SK-N-SH (cell line): Measurements from ENCODE around the gene NOX3. TPM values are rescaled to one million over a fixed set of nuclear protein-coding genes. Genes with fewer than 3 reads are reported as not detected.

Experiments used
- CTCF ChIA-PET: fragments of 300-600, 350-600 bp; formaldehyde crosslinking; extraction: SDS; loops from one replicate; lab custom pipeline; 2021; lab: Yijun Ruan, JAX
- POLR2A ChIA-PET: fragments of 350-600 bp; sonication (Branson Sonifier 250); formaldehyde crosslinking; extraction: SDS; loops from one replicate; lab custom pipeline; 2020; ENCODE audit warnings: antibody characterized with exemption, inconsistent platforms; lab: Yijun Ruan, JAX
- DNase-seq: peaks from one replicate; pipeline ENCODE4 v3.0.0; 2012
- H2AFZ ChIP-seq: fragments of 200-600 bp; sonication (generic); 2 replicates; pipeline ENCODE4 v1.8.1; 2016; ENCODE audit warnings: antibody characterized with exemption, mild to moderate bottlenecking, low read depth
- H3F3A ChIP-seq: fragments of 200-600 bp; sonication (generic); replicated peaks from 2 replicates; pipeline ENCODE3; 2016; ENCODE audit warnings: antibody characterized with exemption, mild to moderate bottlenecking; ENCODE audit not compliant: insufficient read depth
- H3K27ac ChIP-seq, 2 experiments: fragments of 200-500 bp in 1 of 2; fragments of 200-600 bp in 1 of 2; sonication (Bioruptor generic) in 1 of 2; sonication (generic), shearing (Covaris generic) in 1 of 2; 2 replicates each; pipeline versions ENCODE4 v1.5.1 to v1.6.1; 2014 to 2016; ENCODE audit warnings: low read depth in 2 of 2, inconsistent platforms in 1 of 2, low read length in 1 of 2, mild to moderate bottlenecking in 1 of 2, mixed read lengths in 1 of 2
- H3K27me3 ChIP-seq: fragments of 200-600 bp; sonication (generic), shearing (Covaris generic); 2 replicates; pipeline ENCODE4 v1.6.1; 2016; ENCODE audit warnings: mixed run types; ENCODE audit not compliant: insufficient read depth
- H3K36me3 ChIP-seq, 2 experiments: fragments of 200-500 bp in 1 of 2; fragments of 200-600 bp in 1 of 2; sonication (Bioruptor generic) in 1 of 2; sonication (generic) in 1 of 2; replicated peaks in 1 of 2; 2 replicates each; pipeline versions ENCODE3 to v1.5.1; 2014 to 2016; ENCODE audit warnings: low read length in 1 of 2, mild to moderate bottlenecking in 1 of 2; ENCODE audit not compliant: insufficient read depth in 2 of 2, control insufficient read depth in 1 of 2
- H3K4me1 ChIP-seq, 2 experiments: fragments of 200-500 bp in 1 of 2; fragments of 200-600 bp in 1 of 2; sonication (Bioruptor generic) in 1 of 2; sonication (generic), shearing (Covaris generic) in 1 of 2; 2 replicates each; pipeline versions ENCODE4 v1.5.1 to v1.6.1; 2014 to 2016; ENCODE audit warnings: low read depth in 1 of 2, low read length in 1 of 2, mixed run types in 1 of 2; ENCODE audit not compliant: insufficient read depth in 2 of 2, control insufficient read depth in 1 of 2
- H3K4me2 ChIP-seq: fragments of 200-600 bp; sonication (generic), shearing (Covaris generic); 2 replicates; pipeline ENCODE4 v1.6.1; 2017; ENCODE audit warnings: mixed run types
- H3K4me3 ChIP-seq, 2 experiments: fragments of 200-500 bp in 1 of 2; fragments of 200-600 bp in 1 of 2; sonication (Bioruptor generic) in 1 of 2; sonication (generic), shearing (Covaris generic) in 1 of 2; 2 replicates each; pipeline versions ENCODE4 v1.5.1 to v1.8.1; 2014 to 2016; ENCODE audit warnings: low read depth in 2 of 2, inconsistent platforms in 1 of 2, low read length in 1 of 2, mild to moderate bottlenecking in 1 of 2, mixed read lengths in 1 of 2, moderate library complexity in 1 of 2
- H3K79me2 ChIP-seq: fragments of 200-600 bp; sonication (generic); 2 replicates; pipeline ENCODE4 v1.8.1; 2017; ENCODE audit warnings: mild to moderate bottlenecking; ENCODE audit not compliant: insufficient read depth
- H3K9ac ChIP-seq: fragments of 200-600 bp; sonication (generic); 2 replicates; pipeline ENCODE4 v1.6.1; 2017; ENCODE audit warnings: mixed run types
- H3K9me2 ChIP-seq: fragments of 200-600 bp; sonication (generic); 2 replicates; pipeline ENCODE4 v1.6.1; 2017; ENCODE audit warnings: mixed run types
- H3K9me3 ChIP-seq: fragments of 200-600 bp; sonication (generic); 2 replicates; pipeline ENCODE4 v1.6.1; 2017; ENCODE audit warnings: mixed run types, mild to moderate bottlenecking, moderate library complexity
- H4K20me1 ChIP-seq: fragments of 200-600 bp; sonication (generic); 2 replicates; pipeline ENCODE4 v1.6.1; 2017; ENCODE audit warnings: mild to moderate bottlenecking, mixed run types; ENCODE audit not compliant: insufficient read depth
- CTCF ChIP-seq: fragments of 200-600 bp; sonication (generic); IDR thresholded peaks from 2 replicates; pipeline ENCODE4 v1.6.1; 2017; ENCODE audit warnings: antibody characterized with exemption, mild to moderate bottlenecking, moderate library complexity
- EP300 ChIP-seq, 2 experiments: IDR thresholded peaks; 2 replicates each; pipeline versions ENCODE4 v1.4.0 to v1.6.1; 2012; ENCODE audit warnings: borderline replicate concordance in 1 of 2, low read depth in 1 of 2, low read length in 1 of 2
- FOSL2 ChIP-seq: IDR thresholded peaks from 2 replicates; pipeline ENCODE4 v1.4.0; 2012; ENCODE audit warnings: low read depth, mild to moderate bottlenecking, moderate library complexity, borderline replicate concordance
- JUND ChIP-seq: IDR thresholded peaks from 2 replicates; pipeline ENCODE4 v1.4.0; 2012
- MEF2A ChIP-seq: IDR thresholded peaks from 2 replicates; pipeline ENCODE4 v1.4.0; 2012; ENCODE audit warnings: low read depth, borderline replicate concordance
- MXI1 ChIP-seq: IDR thresholded peaks from 2 replicates; pipeline ENCODE4 v1.6.1; 2012; ENCODE audit warnings: mild to moderate bottlenecking, low read depth, low read length, improper control_type of control experiment
- NFIC ChIP-seq: IDR thresholded peaks from 2 replicates; pipeline ENCODE4 v1.4.0; 2012; ENCODE audit warnings: borderline replicate concordance
- PBX3 ChIP-seq: IDR thresholded peaks from 2 replicates; pipeline ENCODE4; 2012
- RAD21 ChIP-seq: IDR thresholded peaks from 2 replicates; pipeline ENCODE4 v1.6.1; 2012; ENCODE audit warnings: mild to moderate bottlenecking, low read length
- RCOR1 ChIP-seq: fragments of 150-350 bp; IDR thresholded peaks from 2 replicates; pipeline ENCODE4 v1.6.1; 2017; ENCODE audit warnings: antibody characterized with exemption, low read length
- RFX5 ChIP-seq: IDR thresholded peaks from 2 replicates; pipeline ENCODE4 v1.6.1; 2012; ENCODE audit warnings: mild to moderate bottlenecking, improper control_type of control experiment, low read length
- RXRA ChIP-seq: IDR thresholded peaks from 2 replicates; pipeline ENCODE4 v1.4.0; 2012; ENCODE audit warnings: low read depth, mild to moderate bottlenecking, borderline replicate concordance
- SIN3A ChIP-seq: IDR thresholded peaks from 2 replicates; pipeline ENCODE4 v1.6.1; 2012; ENCODE audit warnings: low read depth, mild to moderate bottlenecking, low read length, moderate library complexity, borderline replicate concordance
- SMC3 ChIP-seq: IDR thresholded peaks from 2 replicates; pipeline ENCODE4 v1.6.1; 2012; ENCODE audit warnings: low read depth, low read length, improper control_type of control experiment
- TEAD4 ChIP-seq: IDR thresholded peaks from 2 replicates; pipeline ENCODE4 v1.4.0; 2012; ENCODE audit warnings: mild to moderate bottlenecking, borderline replicate concordance; ENCODE audit not compliant: insufficient read depth
- USF1 ChIP-seq: IDR thresholded peaks from 2 replicates; pipeline ENCODE4 v1.4.0; 2012; ENCODE audit warnings: low read depth, borderline replicate concordance
- ZBTB33 ChIP-seq: IDR thresholded peaks from 2 replicates; pipeline ENCODE4 v1.4.0; 2012; ENCODE audit warnings: low read depth, borderline replicate concordance
- WGBS: methylation state at CpG from one replicate; pipeline ENCODE4 v1.1.6; 2017; ENCODE audit warnings: low lambda C conversion rate; 5-methylcytosine and 5-hydroxymethylcytosine counted together
- polyA plus RNA-seq, 3 experiments: library from polyadenylated mRNA; depleted of rRNA; stranded (reverse); fragments of >200 nt; gene quantifications; 2 replicates each; pipeline ENCODE4 v1.2.3, GENCODE V29; 2012

Gene NOX3
- polyA plus RNA-seq, 1 of the 3 experiments (the other 2 are of a cell fraction) = 0.02 TPM

GRCh38 chr6:155388591-155388990 is 67.0 kb downstream of the NOX3 start:
- H3F3A ChIP-seq = no peaks in the 10 kb centered on the region
- no peak overlapping the region for H2AFZ ChIP-seq
- H3K4me3 ChIP-seq = no peak overlapping the region
- H3K36me3 ChIP-seq = no peaks in the 10 kb centered on the region
- no peak overlapping the region for H3K27ac ChIP-seq
- no peaks in the 10 kb centered on the region for H3K27me3 ChIP-seq
- H3K79me2 ChIP-seq = no peaks in the 10 kb centered on the region
- peaks cover 3% of the 10 kb centered on the region; the same call in 1 of the 2 replicates for H3K9me2 ChIP-seq
- no peak overlapping the region for H3K4me2 ChIP-seq
- DNase-seq = no peak
- H4K20me1 ChIP-seq = no peaks in the 10 kb centered on the region
- peaks cover 0 to 2% of the 10 kb centered on the region in 2 experiments; a peak in 1 of 4 replicates for H3K4me1 ChIP-seq
- no peaks in the 10 kb centered on the region for H3K9me3 ChIP-seq
- H3K9ac ChIP-seq = no peak overlapping the region
- CTCF ChIA-PET = interaction anchor here (1.3 kb wide), 1 partner anchor 9 kb away, joined by 5 read pairs; no protein-coding TSS in a partner anchor
- POLR2A ChIA-PET = no interaction called here
- no peak for TF ChIP-seq MXI1
- TF ChIP-seq CTCF = no peak
- TF ChIP-seq SMC3 = no peak
- no peak for TF ChIP-seq JUND
- TF ChIP-seq FOSL2 = no peak
- TF ChIP-seq ZBTB33 = no peak
- TF ChIP-seq RCOR1 = no peak
- TF ChIP-seq RFX5 = no peak
- no peak for TF ChIP-seq RXRA
- no peak for TF ChIP-seq SIN3A
- no peak for TF ChIP-seq MEF2A
- TF ChIP-seq TEAD4 = no peak
- TF ChIP-seq NFIC = no peak

GRCh38 chr6:155387481-155387880 is 68.2 kb downstream of the NOX3 start:
- no peak for DNase-seq
- H3K9ac ChIP-seq = no peak overlapping the region
- no peaks in the 10 kb centered on the region for H3K27me3 ChIP-seq
- CTCF ChIA-PET = no interaction called here
- H3K36me3 ChIP-seq = no peaks in the 10 kb centered on the region
- no peaks in the 10 kb centered on the region for H3F3A ChIP-seq
- peaks cover 0 to 2% of the 10 kb centered on the region in 2 experiments; a peak in 1 of 4 replicates for H3K4me1 ChIP-seq
- WGBS = 89% methylated on average over 2 of the region's 2 CpGs
- no peak overlapping the region for H2AFZ ChIP-seq
- POLR2A ChIA-PET = no interaction called here
- H3K4me3 ChIP-seq = no peak overlapping the region
- H3K4me2 ChIP-seq = no peak overlapping the region
- H3K9me3 ChIP-seq = no peaks in the 10 kb centered on the region
- H3K27ac ChIP-seq = no peak overlapping the region
- H4K20me1 ChIP-seq = no peaks in the 10 kb centered on the region
- H3K79me2 ChIP-seq = no peaks in the 10 kb centered on the region
- peaks cover 3% of the 10 kb centered on the region; the same call in 1 of the 2 replicates for H3K9me2 ChIP-seq
- TF ChIP-seq USF1 (no peak), NFIC (no peak), JUND (no peak), SIN3A (no peak), MXI1 (no peak), RCOR1 (no peak), MEF2A (no peak), RAD21 (no peak), PBX3 (no peak), EP300 (IDR thresholded peaks at IDR 0.05; ENCODE audit: borderline replicate concordance in 1 of 2, low read depth in 1 of 2, low read length in 1 of 2) (no peak)
